Activated CD8-positive, alpha-beta memory T cell treated with anti-CD3 and anti-CD28 coated beads for 4 hours (primary cell): ENCODE data around the gene HJURP.

Experiments used
- DNase-seq, 2 donors: peaks; one replicate each; pipeline ENCODE4 v3.0.0-alpha.2; 2020; ENCODE audit warnings: low read depth in 2 of 2

The HJURP gene

GRCh38 chr2:233793465-233794127 lies 60.7 kb downstream of the HJURP start:
- DNase-seq: no peak

- DNase-seq: no peak
These were observed 61.6 kb downstream of the HJURP start for GRCh38 chr2:233792720-233793119.

GRCh38 chr2:233791883-233792329 lies 62.4 kb downstream of the HJURP start:
- DNase-seq: no peak

- no peak for DNase-seq
These were observed 63.0 kb downstream of the HJURP start for GRCh38 chr2:233791151-233791882.

GRCh38 chr2:233789554-233789953 lies 64.8 kb downstream of the HJURP start:
- DNase-seq: no peak
